ENCODE measurements around the gene SCYGR1.
"Not testable (repeated sequence)": the region's sequence is repeated elsewhere in the genome, so short reads cannot be mapped to it uniquely, and the experiment has no call there.

The SCYGR1 gene, protein sequence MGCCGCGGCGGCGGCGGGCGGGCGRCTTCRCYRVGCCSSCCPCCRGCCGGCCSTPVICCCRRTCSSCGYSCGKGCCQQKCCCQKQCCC

DNA sequence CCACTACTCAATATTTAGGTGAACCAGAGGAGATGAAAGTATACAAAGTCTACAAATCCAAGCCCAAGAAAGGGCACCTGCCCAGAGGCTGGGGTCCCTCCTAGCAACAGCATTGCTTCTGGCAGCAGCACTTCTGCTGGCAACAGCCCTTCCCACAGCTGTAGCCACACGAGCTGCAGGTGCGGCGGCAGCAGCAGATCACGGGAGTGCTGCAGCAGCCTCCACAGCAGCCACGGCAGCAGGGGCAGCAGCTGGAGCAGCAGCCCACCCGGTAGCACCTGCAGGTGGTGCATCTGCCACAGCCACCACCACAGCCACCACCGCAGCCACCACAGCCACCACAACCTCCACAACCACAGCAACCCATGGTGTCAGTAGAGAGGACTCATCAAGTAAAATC lies at the start of gene SCYGR1:
Gene SCYGR1, minus strand, starts transcription at position 367 of the 400 bp plus-strand sequence. Its CDS starts 0 bp downstream, at position 367.
- not testable (repeated sequence) for DNase-seq

DNA sequence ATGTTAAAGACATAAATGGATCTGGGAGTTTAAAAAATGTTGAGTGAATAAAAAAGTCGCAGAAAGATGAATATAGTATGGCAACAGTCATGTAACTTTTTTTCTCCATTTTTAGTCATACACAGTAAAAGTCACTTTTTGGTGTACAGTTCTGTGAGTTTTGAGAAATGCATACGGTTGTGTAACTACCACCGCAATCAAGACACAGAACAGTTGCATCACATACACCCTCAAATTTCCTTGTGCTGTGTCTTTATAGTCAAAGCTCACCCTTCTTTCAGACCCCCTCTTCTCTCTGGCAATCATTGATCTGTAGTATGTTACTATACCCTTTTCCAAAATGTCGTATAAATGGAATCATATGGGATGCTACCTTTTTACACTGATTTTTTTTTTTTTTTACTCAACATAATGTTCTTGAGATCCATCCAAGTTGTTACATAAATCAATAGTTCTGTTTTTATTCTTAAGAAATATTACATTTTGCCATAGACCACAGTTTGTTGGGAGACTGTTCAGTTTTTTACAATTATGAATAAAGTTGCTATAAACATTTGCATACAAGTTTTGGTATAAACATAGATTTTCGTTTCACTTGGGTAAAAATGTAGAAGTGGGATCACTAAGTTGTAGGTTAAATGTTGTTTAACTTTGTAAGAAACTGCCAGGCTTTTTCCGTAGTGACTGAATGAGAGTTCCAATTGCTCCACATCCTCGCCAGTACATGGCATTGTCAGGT lies 48.9 kb upstream of the SCYGR1 start:
- no peak for DNase-seq

DNA sequence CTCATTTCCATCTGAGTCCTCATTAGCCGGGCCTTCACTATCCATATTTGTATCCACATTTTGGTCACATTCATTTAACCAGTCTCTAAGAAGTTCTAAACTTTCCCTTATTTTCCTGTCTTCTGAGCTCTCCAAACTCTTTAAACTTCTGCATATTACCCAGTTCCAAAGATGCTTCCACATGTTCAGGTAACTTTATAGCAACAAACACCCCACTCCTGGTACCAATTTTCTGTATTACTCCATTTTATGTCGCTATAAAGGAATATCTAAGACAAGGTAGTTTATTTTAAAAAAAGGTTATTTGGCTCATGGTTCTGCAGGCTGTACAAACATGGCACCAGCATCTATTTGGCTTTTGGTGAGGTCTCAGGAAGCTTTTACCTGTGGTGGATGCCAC lies 45.4 kb upstream of the SCYGR1 start:
- DNase-seq = no peak

DNA sequence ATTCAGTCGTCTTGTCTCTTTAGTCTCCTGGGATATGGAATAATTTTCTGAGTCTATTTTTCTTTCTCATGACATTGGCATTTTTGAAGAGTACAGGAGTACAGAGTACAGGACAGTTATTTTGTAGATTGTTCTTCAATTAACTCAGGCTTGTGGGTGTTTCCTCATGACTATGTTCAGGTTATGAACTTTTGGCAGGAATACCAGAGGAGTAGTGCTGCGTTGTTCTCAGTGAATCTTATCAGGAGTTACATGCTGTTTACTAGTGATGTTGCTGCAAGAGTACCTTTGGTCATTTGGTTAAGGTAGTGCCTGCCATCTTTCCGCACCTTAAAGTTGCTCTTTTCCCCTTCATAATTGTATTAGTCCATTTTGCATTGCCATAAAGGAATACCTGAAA lies 42.9 kb upstream of the SCYGR1 start:
- no peak for DNase-seq

DNA sequence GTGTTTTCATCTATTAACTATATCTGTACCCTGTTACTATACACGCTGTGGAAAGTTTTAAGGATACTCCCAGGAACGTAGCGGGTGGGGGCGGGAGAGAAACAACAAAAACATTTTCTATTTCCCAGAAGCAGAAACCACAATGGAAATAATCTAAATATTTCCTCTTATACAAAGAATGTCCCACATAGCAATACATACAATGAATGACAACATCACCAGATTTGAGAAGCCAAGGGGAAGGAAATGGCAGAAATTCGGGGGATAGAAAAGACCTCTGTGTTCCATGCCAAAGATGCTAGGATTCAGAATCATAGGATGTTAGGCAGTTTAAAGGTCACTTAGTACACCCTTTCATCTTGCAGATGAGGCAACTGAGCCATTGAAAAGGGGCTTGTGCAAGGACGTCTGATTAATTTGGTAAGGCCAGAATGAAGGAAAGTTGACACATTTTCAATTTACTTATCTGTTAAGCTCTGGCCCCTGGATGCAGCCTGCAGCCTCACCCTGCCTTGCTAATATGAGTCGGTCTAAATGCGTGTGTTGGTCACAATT lies 41.1 kb upstream of the SCYGR1 start:
- no peak for DNase-seq

DNA sequence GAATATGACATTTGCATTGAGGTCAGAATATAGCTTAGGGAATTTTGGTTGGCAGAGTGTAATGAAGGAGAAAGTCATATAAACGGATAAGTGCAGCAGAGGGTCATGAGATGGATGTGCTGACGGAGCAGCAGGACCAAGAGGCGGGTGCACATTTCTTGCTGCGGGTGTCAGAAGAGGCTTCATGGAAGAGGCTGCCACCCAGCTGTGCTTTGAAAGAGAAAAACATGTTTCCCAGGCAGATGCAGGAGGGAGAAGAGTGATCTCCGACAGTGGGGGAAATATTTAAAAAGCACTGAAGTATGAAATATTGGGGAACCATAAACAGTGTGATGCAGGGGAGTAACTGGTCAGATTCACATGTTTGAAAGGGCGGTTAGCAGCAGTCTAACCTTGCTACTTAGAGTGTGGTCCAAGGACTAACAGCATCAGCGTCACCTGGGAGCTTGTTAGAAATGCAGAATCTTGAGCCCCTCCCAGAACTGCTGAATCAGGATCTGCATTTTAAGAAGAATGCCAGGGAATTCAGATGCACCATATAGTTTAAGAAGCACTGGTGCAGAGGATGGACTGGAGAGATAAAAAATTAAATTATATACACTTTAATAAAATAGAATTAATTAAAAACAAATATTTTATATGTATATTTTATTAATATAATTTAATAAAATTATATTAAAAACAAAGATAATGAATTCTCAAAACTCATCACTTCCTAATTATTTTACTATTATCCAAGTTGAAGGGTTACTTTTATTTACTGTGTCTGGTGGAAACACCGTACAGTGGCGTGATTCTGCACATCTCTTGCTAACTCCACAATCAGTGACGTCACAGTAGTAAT lies 36.1 kb upstream of the SCYGR1 start:
- no peak for DNase-seq

DNA sequence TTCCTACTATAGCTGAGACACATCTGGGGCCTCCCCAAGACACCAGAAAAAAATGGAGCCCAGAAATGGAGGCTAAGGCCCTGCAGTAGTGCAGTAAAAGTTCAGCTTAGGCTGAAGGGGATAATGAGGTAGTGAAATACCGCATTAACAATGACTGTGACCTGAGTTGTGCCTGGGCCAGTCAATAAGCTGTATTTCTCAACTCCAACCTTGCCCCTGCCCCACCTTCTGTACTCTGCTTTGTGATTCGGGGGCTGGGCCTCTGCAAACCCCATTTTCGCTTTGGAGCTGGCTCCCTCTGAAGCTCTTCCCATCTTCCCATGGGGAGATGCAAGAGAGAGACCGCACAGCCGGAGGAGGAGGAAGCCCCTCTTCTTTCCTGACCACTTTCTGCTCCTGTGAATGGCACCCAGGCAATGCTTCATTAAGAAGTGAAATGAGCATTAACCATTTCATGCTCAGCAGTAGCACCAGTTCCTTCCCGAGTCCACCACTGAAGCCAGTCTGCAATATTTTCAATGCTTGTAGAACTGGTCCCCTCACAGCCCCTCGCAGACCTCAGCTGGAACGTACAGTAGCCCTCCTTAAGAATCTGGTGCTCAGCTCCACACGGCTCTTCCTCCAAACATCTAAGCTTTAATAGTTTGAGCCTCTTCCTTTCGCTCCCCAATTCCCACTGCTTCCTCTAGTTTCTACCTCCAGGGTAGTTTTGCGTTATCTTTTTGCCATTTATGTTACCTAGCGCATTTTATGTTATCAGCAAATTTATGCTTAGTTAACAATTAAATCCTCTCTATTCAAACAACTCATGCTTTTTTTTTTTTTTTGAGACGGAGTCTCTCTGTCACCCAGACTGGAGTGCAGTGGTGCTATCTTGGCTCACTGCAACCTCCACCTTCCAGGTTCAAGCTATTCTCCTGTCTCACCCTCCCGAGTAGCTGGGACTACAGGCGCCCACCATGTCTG lies 32.6 kb upstream of the SCYGR1 start:
- DNase-seq = no peak

DNA sequence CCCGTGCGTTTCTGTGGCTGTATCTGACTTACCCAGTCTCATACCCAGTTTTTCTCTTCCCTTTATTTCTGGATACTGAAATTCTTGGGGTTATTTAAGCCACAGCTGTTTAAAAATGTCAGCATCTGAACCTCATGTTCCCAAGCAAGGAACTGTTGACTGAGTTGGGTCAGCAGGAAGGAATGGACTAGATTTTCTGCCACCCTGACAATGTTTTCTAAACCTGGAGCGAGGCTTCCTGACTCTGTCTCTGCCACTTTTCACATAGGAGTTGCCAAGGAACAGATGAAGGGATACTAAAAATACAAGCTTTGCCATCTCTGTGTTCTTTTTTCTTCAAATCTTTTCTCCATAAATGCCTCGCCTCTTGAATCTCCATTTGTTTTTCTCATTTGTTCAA lies 29.0 kb upstream of the SCYGR1 start:
- DNase-seq = no peak

DNA sequence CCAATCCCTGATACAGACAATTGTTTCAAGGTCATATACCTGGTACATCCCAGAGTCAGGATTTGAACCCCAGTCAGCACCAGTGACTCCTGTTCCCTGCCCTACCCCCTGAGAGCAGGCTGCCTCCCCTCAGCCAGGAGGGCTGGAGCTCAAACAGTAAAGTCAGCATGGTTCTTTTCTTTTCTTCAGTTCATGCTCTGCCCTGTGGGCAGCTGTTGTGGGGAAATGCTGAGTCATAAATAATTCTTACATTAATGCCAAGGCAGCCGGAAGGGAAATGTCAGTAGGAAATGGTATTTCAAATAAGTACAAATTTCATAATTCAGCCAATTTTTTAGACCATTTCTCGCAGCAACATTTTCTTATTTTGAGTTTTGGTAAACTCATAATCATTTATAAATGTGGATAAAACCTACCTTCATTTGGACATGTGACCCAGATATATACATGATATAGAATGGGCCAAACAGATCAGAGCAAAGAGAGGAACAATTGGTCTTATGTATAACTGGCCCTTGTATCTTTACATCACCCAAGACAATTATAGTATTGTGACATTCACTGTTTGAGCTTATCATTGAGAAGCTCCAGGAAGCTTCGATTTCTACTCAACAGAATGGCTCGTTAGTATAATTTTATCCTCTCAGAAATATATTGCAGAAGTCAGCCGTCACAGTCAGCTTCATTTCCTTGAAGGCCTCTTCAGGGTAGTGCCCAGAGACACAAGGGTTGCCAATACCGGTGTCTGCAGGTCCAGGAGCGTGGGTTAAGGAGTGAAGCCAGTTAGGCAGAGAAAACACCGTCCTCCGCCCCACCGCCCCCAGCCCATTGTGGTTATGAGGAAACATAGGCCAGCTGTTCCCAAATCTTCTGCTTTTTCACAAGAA lies 28.0 kb upstream of the SCYGR1 start:
- no peak for DNase-seq

DNA sequence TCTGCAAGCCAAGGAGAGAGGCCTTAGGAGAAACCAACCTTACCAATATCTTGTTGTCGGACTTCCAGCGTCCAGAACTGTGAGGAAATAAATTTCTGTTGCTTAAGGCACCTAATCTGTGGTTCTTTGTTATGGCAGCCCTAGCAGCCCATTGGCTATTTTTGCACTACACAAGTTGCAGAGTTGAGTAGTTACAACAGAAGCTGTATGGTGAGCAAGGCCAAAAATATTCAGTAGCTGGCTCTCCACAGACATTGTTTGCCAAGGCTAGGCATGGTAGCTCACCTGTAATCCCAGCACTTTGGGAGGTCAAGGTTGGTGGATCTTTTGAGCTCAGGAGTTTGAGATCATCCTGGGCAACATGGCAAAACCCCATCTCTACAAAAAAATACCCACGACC lies 27.1 kb upstream of the SCYGR1 start:
- DNase-seq = no peak

DNA sequence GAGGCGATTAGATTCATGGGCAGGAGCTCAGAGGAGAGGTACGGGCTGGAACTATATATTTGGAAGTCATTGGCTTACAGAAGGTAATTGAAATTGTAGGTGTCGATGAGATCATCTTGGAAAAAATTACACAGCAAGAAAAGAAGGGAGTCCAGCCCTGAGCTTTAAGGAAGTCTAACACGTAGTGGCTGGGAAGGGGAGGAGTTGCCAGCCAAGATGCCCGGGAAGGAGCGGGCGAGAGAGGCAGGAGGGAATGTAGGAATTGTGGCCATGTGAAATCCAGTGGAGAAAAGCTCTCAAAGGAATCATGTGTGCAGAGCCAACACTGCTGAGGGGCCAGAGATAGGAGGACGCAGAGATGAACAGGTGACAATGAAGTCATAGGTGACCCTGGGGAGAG lies 25.6 kb upstream of the SCYGR1 start:
- no peak for DNase-seq

DNA sequence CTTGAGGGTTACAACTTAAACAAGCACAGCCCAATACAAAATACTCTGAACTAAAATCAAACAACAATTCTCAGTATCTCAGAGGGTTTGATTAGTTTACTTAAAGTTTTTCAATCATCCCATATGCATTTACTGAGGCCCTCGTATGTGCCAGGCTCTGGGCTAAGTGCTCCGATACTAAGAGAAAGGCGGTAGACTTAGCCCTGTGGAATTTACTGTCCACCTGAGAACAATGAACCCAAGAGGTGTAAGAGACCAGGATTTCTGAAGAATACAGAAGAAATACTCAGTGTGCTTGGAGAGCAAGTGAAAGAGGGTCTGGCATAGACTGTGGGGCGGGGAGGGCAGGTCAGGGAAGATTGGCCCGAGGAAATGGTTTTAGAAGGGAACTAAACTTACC lies 25.1 kb upstream of the SCYGR1 start:
- no peak for DNase-seq

DNA sequence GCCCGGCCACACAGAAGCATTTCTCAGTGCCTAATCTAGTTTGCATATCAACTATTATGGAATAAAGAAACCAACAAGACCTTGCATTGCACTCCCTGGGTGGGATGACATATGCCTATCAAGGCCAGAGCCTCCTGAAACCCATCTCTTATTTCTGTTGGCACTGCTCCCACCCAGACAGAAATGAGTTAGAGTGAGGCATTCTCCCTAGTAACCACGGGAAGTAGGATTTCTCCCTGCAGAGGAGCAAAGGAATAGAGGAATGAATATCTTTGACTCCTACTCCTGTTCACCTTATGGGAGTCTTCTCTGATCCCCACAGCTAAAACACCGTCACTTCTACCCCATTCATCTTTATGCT lies 24.2 kb upstream of the SCYGR1 start:
- no peak for DNase-seq

DNA sequence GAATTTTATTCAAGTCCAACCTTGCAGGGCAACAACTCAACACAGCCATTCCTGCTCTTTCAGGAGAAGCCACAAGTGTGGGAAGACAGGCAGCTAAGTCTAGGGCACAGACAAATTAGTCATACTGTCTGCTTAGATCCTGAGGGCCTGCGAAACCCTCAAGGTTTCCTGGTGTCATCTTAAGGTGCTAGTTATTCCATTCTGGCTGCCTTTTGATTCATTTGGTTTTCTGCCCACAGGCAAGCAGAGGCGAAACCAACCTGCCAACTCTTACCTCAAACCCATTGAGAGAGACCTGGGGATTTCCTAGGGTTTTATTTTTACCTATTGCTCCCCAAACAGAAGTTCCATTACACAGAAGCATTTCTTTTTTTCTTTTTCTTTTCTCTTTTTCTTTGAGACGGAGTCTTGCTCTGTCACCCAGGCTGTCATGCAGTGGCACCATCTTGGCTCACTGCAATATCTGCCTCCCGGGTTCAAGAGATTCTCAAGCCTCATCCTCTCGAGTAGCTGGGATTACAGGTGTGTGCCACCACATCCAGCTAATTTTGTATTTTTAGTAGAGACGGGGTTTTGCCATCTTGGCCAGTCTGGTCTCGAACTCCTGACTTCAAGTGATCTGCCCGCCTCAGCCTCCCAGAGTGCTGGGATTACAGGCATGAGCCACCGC lies 23.7 kb upstream of the SCYGR1 start:
- DNase-seq = no peak

DNA sequence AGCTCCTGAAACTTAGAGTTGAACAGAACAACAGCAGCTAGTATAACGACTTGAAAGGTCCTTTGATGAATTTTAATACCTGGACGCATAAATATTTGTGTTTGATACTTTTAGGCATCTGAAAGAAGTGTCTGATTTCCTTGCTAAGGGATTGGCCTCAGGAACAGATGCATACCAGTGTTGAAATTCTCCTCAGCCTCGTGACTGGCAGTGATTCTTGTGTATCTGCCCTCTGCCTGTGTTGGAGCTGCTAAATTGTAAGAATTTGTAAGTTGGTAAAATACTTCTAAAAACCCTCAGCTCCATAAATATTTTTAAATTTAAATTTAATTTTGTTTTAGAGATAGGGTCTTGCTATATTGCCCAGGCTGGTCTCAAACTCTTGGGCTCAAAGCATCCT lies 22.4 kb upstream of the SCYGR1 start:
- no peak for DNase-seq

DNA sequence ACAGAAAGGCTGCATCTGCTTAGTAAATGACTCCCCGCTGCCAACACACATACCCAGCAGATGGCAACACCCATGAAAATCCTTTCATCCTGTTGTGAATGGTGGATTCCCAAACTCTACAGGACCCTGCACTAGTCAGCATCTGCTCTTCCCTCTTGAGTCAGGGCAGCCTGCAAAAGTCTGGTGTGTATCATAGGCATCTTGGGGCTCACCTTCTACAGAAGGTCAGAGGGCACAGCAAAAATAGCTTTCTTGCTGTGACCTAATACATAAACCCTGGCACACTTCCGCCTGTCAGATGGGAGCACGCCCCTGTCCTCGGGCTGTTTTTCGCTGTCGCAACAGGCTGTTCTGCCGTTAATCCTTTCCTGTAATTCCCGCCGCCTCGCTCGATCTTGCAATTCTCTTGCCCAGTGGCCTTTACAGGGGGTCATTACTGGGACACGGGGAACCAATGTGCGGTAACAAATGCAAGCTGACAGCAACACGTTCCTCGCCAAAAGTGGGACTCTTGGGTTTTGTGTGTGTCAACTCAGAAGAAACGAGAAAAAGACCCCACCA lies 19.9 kb upstream of the SCYGR1 start:
- DNase-seq = no peak

DNA sequence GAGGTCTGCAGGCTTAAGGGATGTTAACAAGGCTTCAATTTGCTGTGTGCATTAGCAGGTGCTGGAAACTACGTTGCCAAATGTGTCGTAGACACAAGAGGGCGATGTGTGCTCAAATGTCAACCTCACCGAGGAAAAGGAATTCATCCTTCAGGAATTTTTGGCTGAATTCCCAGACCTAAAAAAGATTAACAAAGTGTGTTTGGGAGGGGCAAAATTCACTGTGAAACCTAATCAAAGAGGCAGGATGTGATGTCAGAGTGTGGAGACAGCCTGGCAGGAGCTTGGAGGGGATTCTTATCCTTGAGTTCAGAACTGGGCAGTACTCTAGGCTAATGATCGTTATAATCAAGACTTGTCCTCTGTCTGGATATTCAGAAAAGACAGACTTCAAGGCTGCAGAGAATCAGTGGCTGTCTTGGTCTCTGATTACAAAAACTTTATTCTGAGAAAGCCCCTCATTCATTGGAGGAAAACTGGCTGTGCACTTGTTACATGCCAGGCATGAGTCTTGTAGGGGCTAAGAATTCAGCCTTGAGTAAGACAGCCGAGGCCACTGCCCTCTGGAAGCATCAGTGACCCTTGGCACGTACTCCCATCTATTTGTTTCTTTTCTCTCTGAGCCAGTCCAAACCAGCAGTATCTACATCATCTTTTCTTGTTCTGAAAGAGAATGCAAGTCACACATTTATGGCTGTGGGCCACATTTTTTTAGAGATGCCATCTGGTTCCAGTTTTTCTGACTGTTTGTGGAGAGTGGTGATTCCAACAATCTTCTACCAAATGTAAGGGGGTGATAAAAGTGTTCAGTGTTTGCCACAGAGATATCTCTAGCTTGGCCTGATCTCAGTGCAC lies 18.7 kb upstream of the SCYGR1 start:
- peak; percentile 72 for DNase-seq

DNA sequence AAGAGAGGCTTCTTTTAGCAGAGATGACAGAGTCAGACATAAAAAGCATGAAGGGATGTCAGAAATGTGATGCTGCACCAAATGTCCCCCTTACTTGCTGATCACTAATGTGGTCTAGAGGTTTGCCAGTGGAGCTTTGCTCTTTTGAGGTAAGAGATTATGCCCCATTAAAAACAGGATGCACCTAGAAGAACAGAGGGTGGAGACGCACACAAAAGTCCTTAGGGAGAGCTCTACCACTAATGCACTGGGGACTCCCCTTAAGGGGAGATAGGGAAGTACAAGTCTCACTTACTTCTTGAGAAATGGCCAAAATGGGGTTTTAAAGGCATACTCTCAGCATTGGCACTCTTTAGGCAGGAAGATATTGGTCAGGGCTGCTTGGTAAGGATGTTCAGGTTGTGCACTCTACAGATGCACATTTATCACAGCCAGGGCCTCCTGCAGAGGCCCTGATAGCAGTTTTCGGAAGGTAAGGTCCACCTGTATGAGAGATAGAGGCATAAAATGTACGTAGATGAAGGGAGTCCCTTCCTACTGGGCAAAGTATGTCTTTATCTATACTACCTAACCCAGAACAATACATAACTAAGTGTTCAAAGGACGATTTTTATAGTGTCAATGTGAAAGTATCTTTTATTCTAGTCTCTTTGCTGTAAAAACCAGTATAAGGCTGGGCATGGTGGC lies 17.0 kb upstream of the SCYGR1 start:
- no peak for DNase-seq

DNA sequence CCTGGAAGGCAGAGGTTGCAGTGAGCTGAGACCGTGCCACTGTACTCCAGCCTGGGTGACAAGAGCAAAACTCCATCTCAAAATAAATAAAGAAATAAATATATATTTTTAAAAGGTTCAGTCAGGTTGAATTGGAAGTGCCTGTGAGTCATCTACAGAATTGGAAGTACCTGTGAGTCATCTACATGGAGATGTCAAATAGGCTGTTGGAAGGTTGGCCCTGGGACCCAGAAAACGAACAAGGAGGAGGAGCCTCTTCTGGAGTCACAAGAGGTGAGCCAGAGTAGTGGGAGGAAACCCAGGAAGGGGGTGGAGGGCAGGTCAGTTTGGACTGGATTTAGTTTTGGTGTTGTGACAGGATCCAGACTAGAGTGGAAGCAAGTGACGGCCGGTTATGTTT lies 15.2 kb upstream of the SCYGR1 start:
- no peak for DNase-seq
